Activated T-cell treated with anti-CD3 and anti-CD28 coated beads, Interleukin-2, amount 50 U/mL, for 1 hour (primary cell): ENCODE measurements around the gene SNRNP35.
A peak's percentile ranks its signal among the peaks of the same experiment; 100 is the strongest.
"Not testable (repeated sequence)": the region's sequence is repeated elsewhere in the genome, so short reads cannot be mapped to it uniquely, and the experiment has no call there.

Source experiments
- DNase-seq: peaks from one replicate; pipeline ENCODE4 v3.0.0-alpha.2; 2020

The SNRNP35 gene

GRCh38 chr12:123457980-123458779 lies at the start of gene SNRNP35:
SNRNP35 (plus strand) TSS chr12:123458139; CDS start chr12:123465541, 7,402 bp downstream.
- peak; percentile 88 for DNase-seq

GRCh38 chr12:123408619-123409018 lies 49.3 kb upstream of the SNRNP35 start:
- DNase-seq: not testable (repeated sequence)

GRCh38 chr12:123409284-123410040 lies 48.5 kb upstream of the SNRNP35 start:
- DNase-seq: not testable (repeated sequence)

- DNase-seq: no peak
These were observed 47.9 kb upstream of the SNRNP35 start for GRCh38 chr12:123410041-123410412.

- DNase-seq: no peak
These were observed 36.6 kb upstream of the SNRNP35 start for GRCh38 chr12:123421314-123421713.

- DNase-seq: no peak
These were observed 30.7 kb upstream of the SNRNP35 start for GRCh38 chr12:123427036-123427769.

GRCh38 chr12:123428591-123428990 lies 29.3 kb upstream of the SNRNP35 start:
- DNase-seq: no peak

GRCh38 chr12:123429101-123429500 lies 28.8 kb upstream of the SNRNP35 start:
- not testable (repeated sequence) for DNase-seq

GRCh38 chr12:123431951-123432817 lies 25.8 kb upstream of the SNRNP35 start:
- DNase-seq: not testable (repeated sequence)

GRCh38 chr12:123433615-123434014 lies 24.3 kb upstream of the SNRNP35 start:
- DNase-seq: no peak

- no peak for DNase-seq
These were observed 22.3 kb upstream of the SNRNP35 start for GRCh38 chr12:123435636-123436016.

GRCh38 chr12:123436017-123436964 lies 21.6 kb upstream of the SNRNP35 start, which contains the start of gene RILPL2:
RILPL2 (minus strand) TSS chr12:123436684; CDS start chr12:123436420, 264 bp downstream.
- DNase-seq: peak; percentile 95

- no peak for DNase-seq
These were observed 16.3 kb upstream of the SNRNP35 start for GRCh38 chr12:123441523-123442164.

- DNase-seq: no peak
These were observed 15.2 kb upstream of the SNRNP35 start for GRCh38 chr12:123442774-123443173.

- DNase-seq: no peak
These were observed 13.6 kb upstream of the SNRNP35 start for GRCh38 chr12:123444092-123445026.

- DNase-seq: no peak
These were observed 12.3 kb upstream of the SNRNP35 start for GRCh38 chr12:123445388-123446332.

- DNase-seq: no peak
These were observed 11.6 kb upstream of the SNRNP35 start for GRCh38 chr12:123446333-123446713.

GRCh38 chr12:123449249-123449733 lies 8.6 kb upstream of the SNRNP35 start:
- DNase-seq: no peak
